ENCODE data around the gene TUBGCP6.
"Not testable (repeated sequence)": the region's sequence is repeated elsewhere in the genome, so short reads cannot be mapped to it uniquely, and the experiment has no call there.

Gene TUBGCP6

DNA sequence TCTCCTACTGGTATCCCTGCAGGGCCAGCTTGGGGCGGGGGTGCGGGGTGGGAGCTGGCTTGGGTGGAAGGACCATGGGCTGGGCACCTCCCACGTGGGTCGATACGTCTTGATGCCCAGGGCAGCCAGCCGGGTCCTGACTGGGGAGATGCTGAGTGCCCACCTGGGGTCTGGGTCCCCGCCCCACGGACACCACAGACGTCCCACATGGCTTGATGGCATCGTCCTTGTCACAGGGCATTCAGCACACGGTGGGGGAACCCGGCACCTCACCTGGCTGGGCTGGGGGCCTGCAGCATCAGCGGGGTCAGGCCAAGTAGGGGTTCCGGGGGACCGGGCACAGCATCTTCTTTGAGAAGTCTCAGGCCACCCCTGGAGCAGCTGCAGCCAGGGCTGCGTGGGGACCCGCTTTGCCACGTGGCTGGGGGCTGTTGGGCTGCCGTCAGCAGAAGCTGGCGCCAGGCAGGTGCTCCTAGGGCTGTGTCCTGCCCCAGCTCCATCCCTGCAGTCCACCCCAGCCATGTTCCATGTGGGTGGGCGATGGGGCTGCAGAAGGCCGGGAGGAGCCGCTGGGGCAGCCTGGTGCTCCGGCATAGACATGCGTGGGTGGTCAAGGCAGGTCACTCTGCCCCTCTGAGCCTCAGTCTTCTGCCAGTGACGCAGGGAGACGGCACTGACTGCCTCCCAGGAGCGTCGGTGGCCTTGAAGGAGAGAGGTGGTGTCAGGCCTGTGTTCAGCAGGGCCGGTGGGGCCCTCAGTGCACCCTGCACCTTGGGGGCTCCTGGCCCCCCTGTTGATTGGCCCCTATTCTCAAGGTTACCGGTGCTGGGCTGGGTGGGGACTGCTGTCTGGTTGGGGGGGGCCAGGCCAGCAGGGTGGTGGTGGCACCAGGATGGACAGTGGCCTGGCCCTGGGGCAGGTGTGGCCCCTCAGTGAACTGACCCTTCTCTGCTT, 35.6 kb downstream of the TUBGCP6 start:
- DNase-seq (ENCODE audit: low read depth), result no peak
- TF ChIP-seq, protein P1, sequence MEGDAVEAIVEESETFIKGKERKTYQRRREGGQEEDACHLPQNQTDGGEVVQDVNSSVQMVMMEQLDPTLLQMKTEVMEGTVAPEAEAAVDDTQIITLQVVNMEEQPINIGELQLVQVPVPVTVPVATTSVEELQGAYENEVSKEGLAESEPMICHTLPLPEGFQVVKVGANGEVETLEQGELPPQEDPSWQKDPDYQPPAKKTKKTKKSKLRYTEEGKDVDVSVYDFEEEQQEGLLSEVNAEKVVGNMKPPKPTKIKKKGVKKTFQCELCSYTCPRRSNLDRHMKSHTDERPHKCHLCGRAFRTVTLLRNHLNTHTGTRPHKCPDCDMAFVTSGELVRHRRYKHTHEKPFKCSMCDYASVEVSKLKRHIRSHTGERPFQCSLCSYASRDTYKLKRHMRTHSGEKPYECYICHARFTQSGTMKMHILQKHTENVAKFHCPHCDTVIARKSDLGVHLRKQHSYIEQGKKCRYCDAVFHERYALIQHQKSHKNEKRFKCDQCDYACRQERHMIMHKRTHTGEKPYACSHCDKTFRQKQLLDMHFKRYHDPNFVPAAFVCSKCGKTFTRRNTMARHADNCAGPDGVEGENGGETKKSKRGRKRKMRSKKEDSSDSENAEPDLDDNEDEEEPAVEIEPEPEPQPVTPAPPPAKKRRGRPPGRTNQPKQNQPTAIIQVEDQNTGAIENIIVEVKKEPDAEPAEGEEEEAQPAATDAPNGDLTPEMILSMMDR (IDR thresholded peaks at IDR 0.05; ENCODE audit: low read depth, low read length), result no peak
- TF ChIP-seq MYC (IDR thresholded peaks at IDR 0.05; ENCODE audit: low read depth, low read length) (no peak), POLR2A (IDR thresholded peaks at IDR 0.05; ENCODE audit: extremely low read depth, insufficient read length) (no peak)
- TF ChIP-seq, protein P2, sequence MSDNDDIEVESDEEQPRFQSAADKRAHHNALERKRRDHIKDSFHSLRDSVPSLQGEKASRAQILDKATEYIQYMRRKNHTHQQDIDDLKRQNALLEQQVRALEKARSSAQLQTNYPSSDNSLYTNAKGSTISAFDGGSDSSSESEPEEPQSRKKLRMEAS (IDR thresholded peaks at IDR 0.05; ENCODE audit: low read depth, low read length), result no peak
- no peak overlapping the region for H3K4me3 ChIP-seq (ENCODE audit: low read depth, low read length)

DNA sequence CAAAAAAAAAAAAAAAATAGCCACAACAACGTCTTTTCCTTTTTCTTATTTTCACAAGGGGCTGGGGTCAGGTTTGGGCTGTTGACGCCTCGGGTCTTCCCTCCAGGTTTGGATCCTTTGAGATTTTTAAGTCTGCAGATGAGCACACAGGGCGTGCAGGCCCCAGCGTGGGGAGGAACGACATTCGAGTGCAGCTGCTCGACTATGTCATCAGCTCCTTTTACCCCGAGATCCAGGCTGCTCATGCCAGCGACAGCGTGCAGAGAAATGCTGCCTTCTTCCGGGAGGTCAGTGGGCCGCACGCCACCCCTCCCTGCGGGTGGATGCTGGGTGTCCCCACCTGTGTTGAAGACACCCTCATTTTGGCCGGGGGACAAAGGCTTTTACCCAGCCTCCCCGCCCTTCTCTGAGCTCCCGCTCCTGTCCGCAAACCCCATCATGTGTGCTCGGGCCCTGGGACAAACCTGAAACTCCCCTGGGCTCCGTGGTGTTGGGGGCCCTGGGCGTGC, 36.3 kb downstream of the TUBGCP6 start:
- TF ChIP-seq, protein P1 (IDR thresholded peaks at IDR 0.05; ENCODE audit: low read depth, low read length), result no peak
- TF ChIP-seq, protein P2 (IDR thresholded peaks at IDR 0.05; ENCODE audit: low read depth, low read length), result no peak
- TF ChIP-seq POLR2A (IDR thresholded peaks at IDR 0.05; ENCODE audit: extremely low read depth, insufficient read length) (no peak), MYC (IDR thresholded peaks at IDR 0.05; ENCODE audit: low read depth, low read length) (no peak)
- H3K4me3 ChIP-seq (ENCODE audit: low read depth, low read length), result no peak overlapping the region
- no peak for DNase-seq (ENCODE audit: low read depth)

DNA sequence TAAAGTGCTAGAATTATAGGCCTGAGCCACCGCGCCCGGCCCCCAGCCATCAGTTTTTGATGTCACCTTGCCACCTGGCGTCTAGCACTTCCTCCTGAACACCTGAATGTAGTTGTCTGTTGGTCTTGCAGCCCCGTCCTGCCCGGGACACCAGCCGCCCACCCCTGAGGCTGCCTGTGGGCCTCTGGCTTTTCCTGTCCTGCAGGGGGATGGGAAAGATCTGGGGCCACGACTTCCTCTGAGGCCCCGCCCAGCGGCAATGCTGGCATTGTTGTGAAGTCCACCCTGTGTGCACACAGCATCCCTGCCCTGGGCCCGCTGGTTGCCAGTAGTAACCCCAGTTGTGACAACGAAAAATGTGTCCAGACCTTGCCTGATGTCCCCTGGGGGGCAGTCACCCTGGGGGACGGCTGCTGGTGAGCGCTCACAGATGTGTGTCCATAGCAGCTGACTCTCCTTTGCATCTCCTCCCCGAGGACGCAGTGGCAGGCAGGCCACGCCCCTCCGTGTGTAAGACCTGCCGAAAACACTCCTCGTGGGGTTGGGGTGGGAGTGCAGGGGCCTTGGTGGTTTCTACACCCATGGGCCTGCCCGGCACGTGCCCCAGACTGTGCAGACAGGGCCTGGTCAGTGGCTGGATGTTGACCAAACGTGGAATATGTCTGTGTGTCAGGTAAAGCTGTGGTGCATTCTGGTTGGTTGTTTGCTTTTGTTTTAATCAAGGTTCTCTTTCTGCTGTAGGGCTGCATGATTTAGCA, 37.3 kb downstream of the TUBGCP6 start:
- no peak for DNase-seq (ENCODE audit: low read depth)
- TF ChIP-seq POLR2A (IDR thresholded peaks at IDR 0.05; ENCODE audit: extremely low read depth, insufficient read length) (no peak), MYC (IDR thresholded peaks at IDR 0.05; ENCODE audit: low read depth, low read length) (no peak)
- TF ChIP-seq, protein P1 (IDR thresholded peaks at IDR 0.05; ENCODE audit: low read depth, low read length), result no peak
- TF ChIP-seq, protein P2 (IDR thresholded peaks at IDR 0.05; ENCODE audit: low read depth, low read length), result no peak
- no peak overlapping the region for H3K4me3 ChIP-seq (ENCODE audit: low read depth, low read length)

DNA sequence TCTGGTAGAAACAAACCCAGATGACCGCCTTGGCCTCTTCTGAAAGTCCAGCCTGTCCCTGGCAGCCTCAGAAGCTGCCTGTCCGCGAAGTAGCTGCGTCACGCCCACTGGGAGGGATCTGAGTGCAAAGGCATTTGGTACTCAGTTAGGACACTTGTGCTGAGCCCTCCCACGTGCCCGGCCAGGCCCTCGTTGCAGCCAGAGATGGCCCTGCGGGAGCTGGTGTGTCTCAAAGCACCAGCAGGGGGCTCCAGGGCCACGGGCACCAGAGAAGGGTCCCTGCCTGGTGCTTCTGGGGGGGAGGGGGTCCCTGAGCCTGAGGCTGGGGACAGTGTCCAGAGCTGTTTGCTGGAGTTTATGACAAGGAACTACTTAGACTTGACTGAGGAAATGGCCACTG, 38.2 kb downstream of the TUBGCP6 start:
- TF ChIP-seq, protein P2 (IDR thresholded peaks at IDR 0.05; ENCODE audit: low read depth, low read length), result no peak
- TF ChIP-seq, protein P1 (IDR thresholded peaks at IDR 0.05; ENCODE audit: low read depth, low read length), result peak; percentile 57
- peak; percentile 64 for DNase-seq (ENCODE audit: low read depth)

DNA sequence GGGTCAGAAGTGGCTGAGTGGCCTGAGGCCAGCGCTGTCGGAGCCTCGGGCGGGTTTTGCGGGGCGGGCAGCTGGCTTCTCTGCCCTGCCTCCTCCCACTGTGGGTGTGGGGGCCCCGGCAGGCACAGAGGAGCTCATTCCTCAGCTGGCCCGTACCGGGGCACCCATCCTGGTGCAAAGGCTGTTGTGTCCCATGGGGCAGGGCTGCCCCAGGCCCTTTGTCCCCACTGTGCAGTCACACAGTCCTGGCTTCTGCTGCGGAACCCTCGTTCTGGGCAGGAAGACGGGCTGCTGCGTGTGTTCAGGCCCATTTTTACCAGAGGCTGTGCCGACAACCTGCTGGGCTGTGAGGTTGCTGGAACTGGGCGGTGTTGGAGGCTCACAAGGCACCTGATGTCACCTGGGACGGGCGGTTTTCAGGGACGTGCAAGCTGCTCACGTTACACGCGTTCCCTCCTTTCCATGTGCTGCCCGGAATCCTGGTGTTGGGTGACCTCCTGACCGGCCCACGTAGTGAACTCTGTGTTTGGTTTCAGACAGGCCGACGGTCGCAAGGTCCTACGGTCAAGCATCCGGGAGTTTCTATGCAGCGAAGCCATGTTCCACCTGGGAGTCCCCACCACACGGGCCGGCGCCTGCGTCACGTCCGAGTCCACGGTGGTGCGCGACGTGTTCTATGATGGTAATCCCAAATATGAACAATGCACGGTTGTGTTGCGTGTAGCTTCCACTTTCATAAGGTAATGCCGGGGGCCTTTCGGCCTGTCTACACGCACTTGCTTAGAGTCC, 38.8 kb downstream of the TUBGCP6 start:
- no peak for DNase-seq (ENCODE audit: low read depth)
- TF ChIP-seq, protein P2 (IDR thresholded peaks at IDR 0.05; ENCODE audit: low read depth, low read length), result no peak
- TF ChIP-seq POLR2A (IDR thresholded peaks at IDR 0.05; ENCODE audit: extremely low read depth, insufficient read length), result no peak
- TF ChIP-seq, protein P1 (IDR thresholded peaks at IDR 0.05; ENCODE audit: low read depth, low read length), result no peak
- TF ChIP-seq MYC (IDR thresholded peaks at IDR 0.05; ENCODE audit: low read depth, low read length), result no peak
- H3K4me3 ChIP-seq (ENCODE audit: low read depth, low read length), result no peak overlapping the region

More for the DNA sequence above, 38.2 kb downstream of the TUBGCP6 start:
- no peak overlapping the region for H3K4me3 ChIP-seq (ENCODE audit: low read depth, low read length)

DNA sequence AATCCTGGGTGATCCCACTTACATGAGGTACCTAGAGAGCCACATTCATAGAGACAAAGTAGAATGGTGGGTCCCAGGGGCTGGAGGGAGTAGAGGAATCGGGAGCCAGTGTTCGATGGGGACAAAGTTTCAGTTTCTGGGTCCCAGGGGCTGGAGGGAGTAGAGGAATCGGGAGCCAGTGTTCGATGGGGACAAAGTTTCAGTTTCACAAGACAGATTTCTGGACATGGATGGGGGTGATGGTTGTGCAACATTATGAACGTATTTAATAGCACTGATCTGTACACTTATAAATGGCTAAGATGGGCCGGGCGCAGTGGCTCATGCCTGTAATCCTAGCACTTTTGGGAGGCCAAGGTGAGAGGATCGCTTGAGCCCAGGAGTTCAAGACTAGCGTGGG, 39.8 kb downstream of the TUBGCP6 start:
- DNase-seq (ENCODE audit: low read depth); H3K4me3 ChIP-seq (ENCODE audit: low read depth, low read length): not testable (repeated sequence)
